HG03139 (cell line): ENCODE data around the gene MAML3.

Source experiments
- ATAC-seq: cut with Tn5 transposase; IDR thresholded peaks from one replicate; pipeline ENCODE4 v1.9.1; 2021; ENCODE audit not compliant: unreplicated experiment

The MAML3 gene

GRCh38 chr4:140156529-140157171, 2.7 kb upstream of the MAML3 start:
- ATAC-seq = peak; percentile 71

DNA sequence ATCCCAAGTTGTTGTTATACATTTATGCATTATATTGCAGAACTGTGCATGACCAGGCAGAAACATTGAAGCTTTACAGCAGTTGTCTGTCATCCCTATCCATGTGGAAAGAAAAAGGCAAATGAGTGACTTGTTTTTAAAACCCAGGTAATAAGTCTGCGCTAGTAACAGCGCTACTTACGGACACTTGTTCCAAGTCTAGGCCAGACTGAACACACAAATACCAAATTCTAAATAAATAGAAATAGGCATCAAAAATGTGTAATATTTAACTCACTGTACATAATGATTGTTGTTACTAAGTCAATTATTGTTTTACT, 548 bp upstream of the MAML3 start:
- no peak for ATAC-seq

GRCh38 chr4:140153419-140153717, 616 bp downstream of the MAML3 start:
- ATAC-seq = no peak

GRCh38 chr4:140152751-140153418, 1.1 kb downstream of the MAML3 start:
- ATAC-seq = no peak

DNA sequence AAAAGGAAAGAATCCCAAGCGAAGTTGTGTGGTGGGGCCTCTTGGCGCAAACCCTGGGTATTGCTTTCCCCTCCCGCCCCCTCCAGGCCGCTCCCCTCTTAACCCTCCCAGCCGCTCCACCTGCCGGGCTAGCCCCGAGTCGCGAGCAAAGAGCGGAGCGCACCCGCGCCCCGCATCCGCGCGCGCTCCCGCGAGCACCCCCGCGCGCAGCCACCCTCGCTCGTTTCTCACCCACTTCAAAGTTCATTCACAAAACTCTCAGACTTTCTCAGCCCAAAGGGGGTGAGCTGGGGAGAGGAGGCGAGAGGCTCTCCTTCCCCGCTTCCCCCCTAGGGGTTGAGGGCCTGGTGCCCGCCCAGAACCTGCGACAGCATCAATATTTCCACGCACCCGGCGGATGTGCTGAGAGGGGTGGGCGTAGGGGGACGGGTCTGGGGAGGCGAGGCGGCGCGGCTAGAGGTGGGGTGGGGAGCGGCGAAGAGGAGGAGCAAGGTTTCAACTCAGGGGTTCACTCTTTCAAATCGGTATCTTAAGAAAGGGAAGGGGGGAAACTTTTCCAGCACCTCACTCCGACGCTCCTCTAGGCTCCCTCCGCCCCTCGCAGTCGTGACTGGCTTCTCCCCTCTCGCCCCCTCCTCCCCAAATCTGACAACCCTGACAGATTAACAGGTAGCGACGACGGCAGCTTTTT, 1.8 kb downstream of the MAML3 start:
- no peak for ATAC-seq

- ATAC-seq = no peak
Measured at GRCh38 chr4:140151699-140152012, 2.3 kb downstream of the MAML3 start.

DNA sequence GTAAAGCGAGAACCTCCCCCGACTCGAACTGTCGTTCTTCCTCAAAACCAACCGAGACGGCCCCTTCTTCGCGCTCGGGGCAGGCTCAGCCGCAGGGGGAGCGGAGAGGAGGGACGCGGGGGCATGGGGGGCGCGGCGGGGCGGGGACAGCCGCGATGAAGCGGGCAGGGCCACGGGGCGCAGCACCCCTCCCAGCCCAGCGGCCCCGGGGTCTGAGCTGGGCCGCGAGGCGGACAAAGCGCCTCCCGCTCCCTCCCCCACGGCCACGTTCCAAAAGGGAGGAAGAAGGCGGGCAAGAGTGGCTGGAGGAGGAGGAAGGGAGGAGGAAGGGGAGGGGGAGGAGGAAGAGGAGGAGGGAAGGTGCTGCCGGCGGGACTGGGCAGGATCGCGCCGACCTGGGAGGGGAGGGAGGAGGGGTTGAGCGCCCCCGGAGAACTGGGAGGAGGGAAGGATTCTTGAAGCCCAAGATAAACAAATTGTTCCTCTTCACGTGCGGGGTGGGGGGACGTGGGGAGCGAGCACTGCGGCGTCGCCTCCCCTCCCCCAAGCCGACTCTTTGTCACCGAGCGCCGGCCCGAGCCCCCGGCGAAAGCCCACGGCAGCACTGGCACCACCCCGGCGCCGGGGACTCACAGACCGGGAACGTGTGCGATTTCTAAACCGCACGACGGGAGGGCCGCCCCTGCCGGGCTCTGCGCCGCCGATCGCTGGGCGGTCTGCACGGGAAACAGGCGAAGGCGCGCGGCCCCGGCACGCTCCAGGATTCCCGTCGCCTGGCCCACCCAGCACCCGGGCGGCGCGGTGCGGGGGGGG, 2.9 kb downstream of the MAML3 start:
- ATAC-seq = no peak

DNA sequence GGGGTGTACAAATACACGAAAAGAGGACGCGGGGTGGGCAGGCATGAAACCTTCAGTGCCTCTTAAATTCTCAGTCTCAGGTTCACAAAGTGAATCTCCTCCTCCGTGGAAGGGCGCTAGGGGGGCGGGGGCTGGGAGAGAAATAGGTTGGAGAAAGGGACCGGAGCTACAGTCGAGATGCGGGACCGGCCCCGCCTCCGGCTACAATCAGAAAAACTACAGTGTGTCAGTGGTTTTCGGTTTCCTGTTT, 3.4 kb downstream of the MAML3 start:
- ATAC-seq = no peak

- no peak for ATAC-seq
Measured at GRCh38 chr4:140149846-140150635, 3.9 kb downstream of the MAML3 start.

DNA sequence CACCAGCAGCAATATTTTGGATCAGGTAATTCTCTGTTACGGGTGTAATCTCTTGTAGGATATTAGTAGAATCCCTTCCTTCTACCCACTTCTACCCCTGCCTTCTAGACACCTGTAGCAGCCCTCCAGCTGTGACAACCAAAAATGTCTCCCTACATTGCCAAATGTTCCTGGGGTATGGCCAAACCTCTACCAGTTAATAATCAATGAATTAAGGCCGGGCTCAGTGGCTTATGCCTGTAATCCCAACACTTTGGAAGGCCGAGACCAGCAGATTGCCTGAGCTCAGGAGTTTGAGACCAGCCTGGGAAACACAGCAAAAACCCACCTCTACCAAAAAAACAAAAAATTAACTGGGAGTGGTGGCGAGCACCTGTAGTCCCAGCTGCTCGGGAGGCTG, 9.9 kb downstream of the MAML3 start:
- ATAC-seq = no peak

GRCh38 chr4:140141210-140141835, 12.7 kb downstream of the MAML3 start:
- no peak for ATAC-seq

DNA sequence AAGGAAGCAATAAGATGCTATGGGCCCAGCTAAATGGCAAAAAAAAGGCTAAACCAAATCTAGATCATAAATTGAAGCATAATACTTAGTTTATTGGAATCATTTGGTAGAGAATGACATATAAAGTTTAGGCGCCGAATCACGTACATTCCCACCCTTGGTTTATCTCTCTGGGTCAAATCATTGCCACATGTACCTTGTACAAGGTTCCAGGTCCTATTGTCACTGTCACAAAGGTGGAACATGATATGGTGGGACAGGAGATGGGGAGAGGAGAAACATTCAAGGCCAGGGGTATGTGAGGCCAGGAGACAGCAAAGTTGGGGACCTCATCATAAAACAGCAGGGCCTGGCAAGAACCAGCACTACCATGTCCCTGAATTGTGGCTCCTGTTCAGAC, 13.4 kb downstream of the MAML3 start:
- ATAC-seq = no peak

DNA sequence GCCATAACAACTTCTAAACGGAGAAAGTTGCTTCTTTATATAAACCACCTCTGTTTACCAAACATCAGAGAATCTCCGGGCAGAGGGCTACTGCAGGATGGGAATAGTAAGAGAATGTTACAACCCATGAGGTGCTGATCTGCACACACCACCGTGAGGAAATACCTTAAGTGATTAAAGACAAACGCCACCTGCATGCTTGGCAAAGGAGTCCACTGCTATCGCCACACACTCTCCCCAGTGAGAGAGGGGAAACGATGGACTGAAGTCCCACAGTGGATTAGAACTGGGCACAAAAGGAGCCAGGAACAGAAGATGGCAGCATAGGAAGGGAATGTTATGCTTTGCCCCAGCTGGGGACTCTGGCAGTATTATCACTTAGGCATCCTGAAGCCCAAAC, 15.6 kb downstream of the MAML3 start:
- no peak for ATAC-seq

DNA sequence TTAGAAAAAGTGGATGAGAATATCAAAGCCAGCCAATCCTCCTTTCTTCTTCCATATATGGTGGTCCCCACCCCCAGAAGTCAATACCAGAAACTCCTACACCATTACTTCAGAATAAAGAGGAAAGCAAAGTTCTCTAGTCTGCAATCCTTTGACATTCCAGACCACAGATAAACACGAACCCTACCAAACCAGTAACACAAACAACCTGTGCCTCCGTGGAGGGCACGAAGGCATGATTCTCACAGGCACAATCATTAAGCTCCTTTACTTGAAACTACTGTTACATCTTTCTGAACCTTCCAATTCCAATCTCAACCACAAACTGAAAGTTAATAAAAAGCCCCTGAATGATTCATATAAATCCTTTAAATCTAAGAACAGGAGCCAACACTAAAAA, 16.3 kb downstream of the MAML3 start:
- ATAC-seq = no peak

- no peak for ATAC-seq
Measured at GRCh38 chr4:140136509-140136908, 17.5 kb downstream of the MAML3 start.

DNA sequence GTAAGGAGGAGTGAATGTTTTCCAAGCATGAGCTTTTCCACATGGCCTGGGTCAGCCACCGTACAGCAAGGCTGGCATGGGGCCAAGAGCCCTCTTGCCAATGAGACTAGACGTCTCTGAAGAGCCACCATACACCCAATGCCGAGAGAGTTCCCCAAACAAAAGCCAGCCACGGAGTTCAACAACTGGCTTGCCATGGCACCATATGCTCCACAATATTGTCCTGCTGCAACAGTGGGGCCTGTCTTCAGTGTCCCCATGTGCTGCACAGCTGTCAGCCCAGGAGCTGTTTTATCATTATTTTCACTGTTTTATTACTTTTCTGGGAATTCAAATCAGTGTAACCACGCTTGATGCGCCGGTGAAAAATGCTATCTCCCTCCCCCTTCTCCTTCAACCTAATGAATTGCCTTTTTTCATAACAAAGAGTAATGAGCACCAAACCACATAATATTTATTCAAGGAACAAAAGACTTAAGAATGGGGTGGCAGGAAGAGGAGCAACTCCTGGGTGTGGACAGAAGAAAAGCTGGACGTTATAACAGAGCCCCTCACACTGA, 18.4 kb downstream of the MAML3 start:
- no peak for ATAC-seq

GRCh38 chr4:140134746-140135425, 19.1 kb downstream of the MAML3 start:
- no peak for ATAC-seq

GRCh38 chr4:140133576-140133975, 20.4 kb downstream of the MAML3 start:
- no peak for ATAC-seq

DNA sequence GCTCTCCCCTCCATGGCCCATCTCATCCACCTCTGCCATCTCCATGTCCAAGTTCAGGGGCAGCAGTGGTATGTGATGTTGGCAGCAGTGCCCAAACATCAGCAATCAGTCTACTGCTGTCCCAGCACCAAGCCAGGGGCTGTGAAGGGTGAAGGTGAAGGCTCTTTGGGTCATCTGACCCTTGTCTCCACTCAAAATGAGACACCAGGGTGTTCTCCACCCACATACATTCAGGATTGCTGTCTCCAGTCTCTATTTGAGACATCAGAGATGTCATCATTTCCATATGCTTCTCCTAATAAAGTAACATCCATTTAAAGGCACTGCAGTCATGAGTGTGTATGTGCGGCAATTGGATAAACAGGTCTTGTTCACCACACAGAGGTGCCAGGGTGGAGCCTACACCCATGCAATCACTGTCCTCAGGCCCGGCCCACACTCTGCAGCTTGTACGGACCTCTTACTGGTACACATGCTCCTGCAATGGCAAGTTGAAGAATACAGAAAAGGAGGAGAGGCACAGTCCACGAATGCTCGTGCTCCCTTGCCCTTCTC, 22.2 kb downstream of the MAML3 start:
- no peak for ATAC-seq

DNA sequence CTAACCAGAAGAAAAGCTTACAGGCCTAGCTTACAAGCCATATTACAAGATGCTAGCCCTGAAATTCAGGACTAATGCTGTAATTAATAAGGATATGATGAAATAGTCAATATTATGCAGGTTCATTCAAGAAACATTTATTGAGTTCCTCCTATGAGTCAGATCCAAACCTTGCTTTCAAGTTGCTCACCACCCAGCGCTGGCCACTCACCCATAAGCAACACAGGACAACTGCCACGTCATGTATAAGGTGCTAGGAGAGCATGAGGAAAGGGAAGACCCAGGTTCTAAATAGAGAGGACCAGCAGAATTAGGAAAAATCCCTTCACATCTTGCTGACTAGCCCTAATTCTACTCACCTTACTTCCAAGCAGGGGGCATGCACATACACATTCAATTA, 23.3 kb downstream of the MAML3 start:
- no peak for ATAC-seq
